ENCODE data around the gene ACD. TPM values are rescaled to one million over a fixed set of nuclear protein-coding genes. Genes with fewer than 3 reads are reported as not detected.
A peak's percentile ranks its signal among the peaks of the same experiment; 100 is the strongest.

Gene ACD
- total RNA-seq, 4 donors from 2014 or later: 20.9 to 33.7 (median 24.4) TPM

GRCh38 chr16:67645397-67646121 is 14.5 kb downstream of the ACD start:
- Histone ChIP-seq H3K4me3 (peak overlapping the region in 1 of 2 donors; percentile 41), H3K27ac (no peak overlapping the region), H3K27me3 (peaks cover 65% of the 10 kb centered on the region), H3K4me1 (peaks cover 0 to 48% (median 7%) of the 10 kb centered on the region in 3 donors), H3K9me3 (no peaks in the 10 kb centered on the region), H3K36me3 (no peaks in the 10 kb centered on the region)
- TF ChIP-seq CTCF (IDR thresholded peaks at IDR 0.05) (no peak), POLR2A (IDR thresholded peaks at IDR 0.05) (no peak), POLR2AphosphoS5 (IDR thresholded peaks at IDR 0.05) (no peak)
- no peak for ATAC-seq
- WGBS, 2 donors (ENCODE audit: low coverage in 1 of 2): no CpG with 5 or more reads among the region's 15 CpGs

GRCh38 chr16:67644038-67644437 is 16.0 kb downstream of the ACD start:
- Histone ChIP-seq H3K9me3 (no peaks in the 10 kb centered on the region), H3K36me3 (peaks cover 0 to 5% of the 10 kb centered on the region in 2 donors), H3K27ac (no peak overlapping the region), H3K4me1 (peaks cover 0 to 49% (median 7%) of the 10 kb centered on the region in 3 donors), H3K4me3 (no peak overlapping the region), H3K27me3 (peaks cover 50% of the 10 kb centered on the region)
- 87% methylated on average over 3 of the region's 9 CpGs; no CpG with 5 or more reads in 1 of the 2 donors for WGBS, 2 donors (ENCODE audit: low coverage in 1 of 2)
- ATAC-seq: no peak
- TF ChIP-seq EP300 (IDR thresholded peaks at IDR 0.05): no peak
- TF ChIP-seq POLR2A (IDR thresholded peaks at IDR 0.05): no peak
- TF ChIP-seq POLR2AphosphoS5 (IDR thresholded peaks at IDR 0.05): no peak
- no peak for TF ChIP-seq CTCF (IDR thresholded peaks at IDR 0.05)

- Histone ChIP-seq H3K9me3 (no peaks in the 10 kb centered on the region), H3K27me3 (peaks cover 30% of the 10 kb centered on the region), H3K4me3 (no peak overlapping the region), H3K4me1 (peaks cover 0 to 35% (median 7%) of the 10 kb centered on the region in 3 donors), H3K27ac (peak overlapping the region in 3 of 4 donors; percentile 35 to 61 (median 60)), H3K36me3 (peaks cover 0 to 25% of the 10 kb centered on the region in 2 donors)
- no peak for TF ChIP-seq EP300 (IDR thresholded peaks at IDR 0.05)
- no peak for TF ChIP-seq POLR2A (IDR thresholded peaks at IDR 0.05)
- peak in 1 of 4 experiments; percentile 4 for TF ChIP-seq CTCF (IDR thresholded peaks at IDR 0.05)
- peak; percentile 75 for TF ChIP-seq POLR2AphosphoS5 (IDR thresholded peaks at IDR 0.05)
- 23 to 31% methylated on average over 4 to 8 of the region's 10 CpGs for WGBS, 2 donors (ENCODE audit: low coverage in 1 of 2)
- ATAC-seq: peak; percentile 74
Observed at GRCh38 chr16:67641779-67642708, 18.0 kb downstream of the ACD start.

- WGBS, 2 donors (ENCODE audit: low coverage in 1 of 2): 75 to 83% methylated on average over 11 to 12 of the region's 12 CpGs
- H3K36me3 ChIP-seq: peaks cover 0 to 69% of the 10 kb centered on the region in 2 donors
Observed at GRCh38 chr16:67637625-67638024, 22.4 kb downstream of the ACD start.

More at GRCh38 chr16:67637625-67638024, 22.4 kb downstream of the ACD start:
- H3K27me3 ChIP-seq: no peaks in the 10 kb centered on the region
- no peaks in the 10 kb centered on the region for H3K9me3 ChIP-seq
- ATAC-seq: no peak
- no peak overlapping the region for H3K27ac ChIP-seq
- TF ChIP-seq POLR2AphosphoS5 (IDR thresholded peaks at IDR 0.05) (no peak), CTCF (IDR thresholded peaks at IDR 0.05) (no peak), POLR2A (IDR thresholded peaks at IDR 0.05) (no peak), EP300 (IDR thresholded peaks at IDR 0.05) (no peak)
- no peak overlapping the region for H3K4me3 ChIP-seq
- peaks cover 0 to 30% (median 0%) of the 10 kb centered on the region in 3 donors for H3K4me1 ChIP-seq

Data from gastroesophageal sphincter (tissue), 4 donors.